Measurements from ENCODE around the gene ABI3BP.
"Not testable (repeated sequence)": the region's sequence is repeated elsewhere in the genome, so short reads cannot be mapped to it uniquely, and the experiment has no call there.

Gene ABI3BP

GRCh38 chr3:101036213-101036618 lies 43.0 kb upstream of the ABI3BP start:
- H3K4me3 ChIP-seq (ENCODE audit: control insufficient read depth, low read depth, low read length): no peak overlapping the region
- peak; percentile 97 for DNase-seq (ENCODE audit: low read depth)
- TF ChIP-seq CTCF (conservative IDR thresholded peaks at IDR 0.05; ENCODE audit: control insufficient read depth, insufficient read depth, low read depth, low read length): no peak

- no peak for TF ChIP-seq CTCF (conservative IDR thresholded peaks at IDR 0.05; ENCODE audit: control insufficient read depth, insufficient read depth, low read depth, low read length)
- H3K4me3 ChIP-seq (ENCODE audit: control insufficient read depth, low read depth, low read length): no peak overlapping the region
- no peak for DNase-seq (ENCODE audit: low read depth)
Measured at GRCh38 chr3:101027286-101027685, 34.1 kb upstream of the ABI3BP start.

- H3K4me3 ChIP-seq (ENCODE audit: control insufficient read depth, low read depth, low read length): no peak overlapping the region
- no peak for TF ChIP-seq CTCF (conservative IDR thresholded peaks at IDR 0.05; ENCODE audit: control insufficient read depth, insufficient read depth, low read depth, low read length)
- DNase-seq (ENCODE audit: low read depth): no peak
Measured at GRCh38 chr3:101026881-101027280, 33.7 kb upstream of the ABI3BP start.

- no peak overlapping the region for H3K4me3 ChIP-seq (ENCODE audit: control insufficient read depth, low read depth, low read length)
- no peak for TF ChIP-seq CTCF (conservative IDR thresholded peaks at IDR 0.05; ENCODE audit: control insufficient read depth, insufficient read depth, low read depth, low read length)
- no peak for DNase-seq (ENCODE audit: low read depth)
Measured at GRCh38 chr3:101026244-101026643, 33.0 kb upstream of the ABI3BP start.

GRCh38 chr3:101020351-101021015 lies 27.3 kb upstream of the ABI3BP start:
- H3K4me3 ChIP-seq (ENCODE audit: control insufficient read depth, low read depth, low read length): no peak overlapping the region
- no peak for DNase-seq (ENCODE audit: low read depth)
- no peak for TF ChIP-seq CTCF (conservative IDR thresholded peaks at IDR 0.05; ENCODE audit: control insufficient read depth, insufficient read depth, low read depth, low read length)

- no peak for TF ChIP-seq CTCF (conservative IDR thresholded peaks at IDR 0.05; ENCODE audit: control insufficient read depth, insufficient read depth, low read depth, low read length)
- no peak overlapping the region for H3K4me3 ChIP-seq (ENCODE audit: control insufficient read depth, low read depth, low read length)
- DNase-seq (ENCODE audit: low read depth): peak; percentile 38
Measured at GRCh38 chr3:101017017-101017416, 23.8 kb upstream of the ABI3BP start.

GRCh38 chr3:101012312-101012711 lies 19.1 kb upstream of the ABI3BP start:
- H3K4me3 ChIP-seq (ENCODE audit: control insufficient read depth, low read depth, low read length); DNase-seq (ENCODE audit: low read depth): not testable (repeated sequence)
